GM11168 (cell line): Measurements from ENCODE around the gene PSTPIP2.
"Not testable (repeated sequence)": the region's sequence is repeated elsewhere in the genome, so short reads cannot be mapped to it uniquely, and the experiment has no call there.

Experiments used
- in situ Hi-C: fragments of 300-500 bp; cut with MboI; formaldehyde crosslinking; loops from one replicate; pipeline ENCODE4 v1.12.0; 2022; ENCODE audit warnings: low sequenced_read_pairs; ENCODE audit not compliant: unreplicated experiment

The PSTPIP2 gene

DNA sequence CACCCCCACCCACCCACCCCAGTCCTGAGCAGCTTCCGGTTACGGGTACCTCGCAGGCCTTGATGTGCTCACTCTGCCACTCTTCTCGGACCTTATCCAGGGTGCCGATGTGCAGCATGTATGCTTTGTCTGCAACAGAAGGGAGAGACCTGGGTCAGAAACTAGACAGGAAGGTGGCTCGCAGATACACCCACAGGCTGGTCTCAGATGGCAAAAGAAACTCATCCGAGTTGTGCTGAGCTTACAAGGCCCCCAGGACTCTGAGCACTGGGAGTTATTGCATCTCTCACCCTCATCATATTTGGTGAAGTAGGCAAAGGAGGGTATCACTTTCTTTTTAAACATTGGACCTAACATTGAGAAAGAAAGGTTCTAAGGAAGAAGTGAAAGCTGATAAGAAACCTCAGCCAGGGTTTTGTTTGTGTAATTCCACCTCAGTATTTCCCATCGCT is 74.3 kb downstream of the PSTPIP2 start:
- in situ Hi-C loops = no loop called here

DNA sequence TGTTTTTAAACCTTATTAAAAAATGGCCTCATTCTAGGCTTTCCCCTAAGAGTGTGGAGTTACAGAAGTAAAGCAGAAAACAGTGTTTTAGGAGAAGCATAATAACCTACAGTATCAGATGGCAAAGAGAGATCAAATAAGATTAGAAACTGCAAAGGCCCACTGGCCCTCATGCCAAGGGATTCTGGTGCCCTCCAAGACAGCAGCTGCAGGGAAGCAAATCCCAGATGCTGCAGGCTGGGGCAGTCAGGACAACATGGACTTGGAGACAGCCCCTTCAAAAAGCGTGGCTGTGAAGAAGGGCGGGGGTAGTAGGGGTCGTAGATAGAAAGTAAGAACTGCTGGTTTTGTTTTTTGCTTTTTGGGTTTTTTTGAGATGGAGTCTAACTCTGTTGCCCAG is 76.6 kb downstream of the PSTPIP2 start:
- in situ Hi-C loops = no loop called here

DNA sequence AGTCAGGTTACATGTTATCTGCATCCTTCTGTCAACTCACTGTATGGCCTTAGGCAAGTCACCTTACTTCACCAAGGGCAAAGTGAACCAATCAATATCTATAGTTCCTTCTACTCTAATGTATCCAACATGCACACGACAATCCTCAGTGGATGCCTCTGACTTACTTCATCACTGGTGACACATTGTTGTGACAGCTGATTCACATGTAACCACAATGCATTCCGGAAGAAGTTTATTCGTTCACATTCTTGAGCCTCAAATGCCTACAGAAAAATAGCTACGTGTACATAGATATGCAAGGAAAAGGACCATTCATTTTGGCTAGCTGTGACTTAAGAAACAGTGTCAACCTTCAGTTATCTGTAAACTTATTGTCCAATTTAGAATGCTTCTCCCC is 78.6 kb downstream of the PSTPIP2 start:
- in situ Hi-C loops = no loop called here

DNA sequence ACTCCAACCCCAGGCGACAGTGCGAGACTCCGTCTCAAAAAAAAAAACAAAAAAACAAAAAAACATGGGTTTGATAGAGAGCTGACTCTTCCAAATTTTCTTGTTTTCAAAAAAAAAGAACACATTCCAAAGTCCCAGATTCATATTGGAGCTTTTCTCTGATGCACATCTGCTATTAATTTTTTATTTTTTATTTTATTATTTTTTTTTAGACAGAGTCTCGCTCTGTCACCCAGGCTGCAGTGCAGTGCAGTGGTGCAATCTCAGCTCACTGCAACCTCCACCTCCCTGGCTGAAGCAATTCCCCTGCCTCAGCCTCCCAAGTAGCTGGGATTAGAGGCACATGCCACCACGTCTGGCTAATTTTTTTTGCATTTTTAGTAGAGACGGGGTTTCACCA is 79.5 kb downstream of the PSTPIP2 start:
- in situ Hi-C loops = not testable (repeated sequence)

DNA sequence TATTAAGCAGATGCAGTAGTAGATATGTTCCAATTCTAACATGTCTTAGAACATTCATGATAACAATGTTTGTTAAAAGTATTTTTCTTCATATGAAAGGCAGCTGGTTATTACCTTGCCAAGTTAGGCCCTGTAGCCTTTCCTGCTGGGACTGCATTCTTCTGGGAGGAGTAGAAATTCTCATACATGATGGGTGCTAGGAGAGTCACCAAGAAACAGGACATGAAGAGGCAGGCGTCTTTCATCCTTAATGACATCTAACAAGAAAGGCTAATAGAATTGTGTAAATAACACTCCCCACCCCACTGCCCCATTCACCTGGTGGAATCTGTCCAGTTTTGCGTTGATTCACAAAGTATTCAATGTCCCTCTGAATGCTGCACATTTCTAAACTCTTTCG is 80.3 kb downstream of the PSTPIP2 start:
- in situ Hi-C loops = no loop called here

DNA sequence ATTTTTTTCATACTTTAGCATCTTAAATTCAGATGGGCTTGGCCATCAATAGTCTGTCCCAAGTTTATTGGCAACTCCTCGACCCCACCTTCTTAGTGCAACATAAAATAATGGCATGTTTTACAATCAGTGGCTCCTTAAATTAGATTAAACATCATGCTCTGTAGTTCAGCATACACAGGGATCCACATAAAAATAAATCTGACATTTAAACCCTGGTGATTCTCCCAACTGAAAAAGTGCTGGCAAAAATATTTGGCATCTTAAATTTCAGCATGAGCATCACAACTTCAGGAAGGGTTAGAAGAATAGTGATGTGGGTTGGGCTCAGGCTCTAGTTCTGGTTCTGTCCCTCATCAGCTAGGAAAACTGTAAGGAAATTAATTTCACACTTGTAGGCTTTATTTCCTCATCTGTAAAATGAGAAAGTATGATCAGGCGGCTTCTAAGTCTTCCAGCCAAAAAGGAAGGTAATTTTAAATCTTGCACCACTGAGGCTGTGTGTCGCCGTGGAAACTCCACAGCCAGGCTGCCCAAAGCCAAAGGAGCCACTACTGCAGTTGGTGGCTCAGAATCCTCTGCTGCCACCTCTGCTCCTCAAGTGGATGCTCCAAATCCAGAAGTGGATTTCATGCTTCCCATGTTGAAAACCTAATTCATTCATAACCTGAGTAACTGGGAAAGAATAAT is 87.4 kb downstream of the PSTPIP2 start:
- in situ Hi-C loops = no loop called here

DNA sequence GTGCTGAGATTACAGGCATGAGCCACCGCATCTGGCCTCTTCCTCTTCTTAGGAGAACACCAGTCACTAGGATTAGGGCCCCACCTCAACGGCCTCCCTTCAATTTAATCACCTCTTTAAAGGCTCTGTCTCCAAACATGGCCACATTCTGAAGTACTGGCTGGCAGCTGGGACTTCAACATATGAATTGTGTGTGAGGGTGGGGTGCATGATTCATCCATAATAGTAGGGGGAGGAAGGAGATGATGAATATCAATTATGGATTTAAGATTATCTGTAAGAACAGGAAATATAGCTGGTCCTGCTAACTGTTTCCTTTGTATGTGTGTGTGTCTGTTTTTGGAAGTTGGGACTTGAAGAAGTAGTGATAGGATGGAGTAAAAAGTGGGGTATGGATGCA is 90.2 kb downstream of the PSTPIP2 start:
- in situ Hi-C loops = no loop called here

DNA sequence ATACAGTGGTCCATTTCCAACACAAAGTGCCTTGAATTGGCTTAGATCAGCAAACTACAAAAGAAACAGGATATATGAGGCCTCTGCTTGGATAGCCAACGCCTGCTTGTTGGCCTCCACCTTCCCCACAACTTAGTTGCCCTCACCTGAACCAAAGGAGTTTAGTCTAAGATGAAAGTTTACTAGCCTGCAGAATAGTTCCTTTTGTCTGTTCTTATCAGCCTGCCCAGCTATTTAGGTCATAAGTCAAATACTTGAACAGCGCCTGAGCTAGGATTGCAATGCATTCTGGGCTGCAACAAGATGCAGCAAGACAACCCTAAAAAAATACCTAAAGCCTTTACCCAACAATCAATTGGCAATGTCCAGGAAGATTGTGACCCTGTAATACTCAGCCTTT is 91.8 kb downstream of the PSTPIP2 start:
- in situ Hi-C loops = no loop called here

DNA sequence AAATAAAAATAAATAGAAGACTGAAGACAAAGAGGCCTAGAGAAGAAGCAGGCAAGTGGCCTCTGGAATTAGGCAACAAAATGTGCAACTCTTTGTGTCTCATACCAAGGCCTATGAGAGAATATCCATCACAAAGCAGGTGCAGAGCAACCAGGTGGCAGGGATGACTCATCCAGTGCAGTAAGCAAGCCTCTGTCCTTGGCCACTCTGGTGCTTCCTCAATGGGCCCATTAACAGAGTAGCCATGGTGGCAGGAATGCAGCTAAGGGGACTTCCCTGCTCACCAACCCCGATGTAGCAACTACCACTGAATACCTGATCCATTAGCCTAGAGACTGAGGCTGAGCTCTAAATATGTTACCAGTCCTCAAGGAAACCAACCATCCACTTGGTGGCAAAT is 94.0 kb downstream of the PSTPIP2 start:
- in situ Hi-C loops = no loop called here

DNA sequence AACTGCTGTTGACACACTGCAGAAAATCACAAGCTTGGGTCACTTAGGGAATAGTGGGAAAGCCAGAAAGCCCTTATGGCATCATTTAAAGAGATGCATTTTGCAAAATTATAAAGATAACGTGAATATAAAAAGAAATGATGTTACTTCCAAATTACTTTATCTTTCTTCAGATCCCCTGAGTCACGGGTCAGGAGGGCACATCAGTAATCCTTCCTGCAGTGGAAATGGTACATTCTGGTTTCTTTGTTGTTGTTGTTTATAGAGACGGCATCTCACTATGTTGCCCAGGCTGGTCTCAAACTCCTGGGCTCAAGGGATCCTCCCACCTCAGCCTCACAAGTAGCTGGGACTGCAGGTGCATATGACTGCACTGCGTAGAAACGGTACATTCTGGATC is 95.1 kb downstream of the PSTPIP2 start:
- in situ Hi-C loops = no loop called here

DNA sequence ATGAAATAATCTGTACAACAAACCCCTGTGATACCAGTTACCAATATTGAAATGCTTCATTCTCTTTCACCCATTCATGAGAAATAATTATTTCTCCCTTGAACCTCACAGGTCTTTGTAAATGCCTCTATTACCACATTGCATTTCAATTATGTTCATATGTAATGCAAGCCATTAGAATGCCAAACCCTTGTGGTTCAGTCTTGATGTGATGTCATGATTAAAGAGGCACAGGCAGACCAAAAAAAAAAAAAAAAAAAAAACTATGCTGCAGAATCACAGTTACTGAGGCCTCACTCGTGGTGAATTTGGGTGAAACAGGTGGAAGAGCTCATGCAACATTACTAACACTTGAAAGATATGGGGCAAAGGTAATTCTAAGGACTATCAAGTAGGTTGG is 95.5 kb downstream of the PSTPIP2 start:
- in situ Hi-C loops = no loop called here

DNA sequence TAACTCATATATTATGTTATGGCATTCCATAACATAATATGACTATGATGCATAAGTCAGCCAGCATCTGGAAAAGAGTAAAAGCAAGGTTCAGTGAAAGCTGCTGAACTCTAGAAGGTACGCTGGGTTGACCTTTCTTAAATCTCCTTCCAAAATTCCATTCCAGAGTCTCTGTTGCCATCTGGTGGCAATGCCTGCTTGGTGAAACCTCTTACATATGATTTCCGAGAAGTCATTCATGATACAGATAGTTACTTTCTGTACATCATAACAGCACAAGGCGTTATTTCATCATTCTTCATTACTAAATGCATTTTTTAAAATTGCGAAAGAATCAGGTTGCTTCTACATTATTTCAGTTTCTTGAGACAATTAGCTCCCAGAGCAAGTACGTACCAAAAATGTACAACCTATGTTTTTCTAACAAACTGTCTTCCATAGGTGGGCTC is 97.9 kb downstream of the PSTPIP2 start:
- in situ Hi-C loops = no loop called here

DNA sequence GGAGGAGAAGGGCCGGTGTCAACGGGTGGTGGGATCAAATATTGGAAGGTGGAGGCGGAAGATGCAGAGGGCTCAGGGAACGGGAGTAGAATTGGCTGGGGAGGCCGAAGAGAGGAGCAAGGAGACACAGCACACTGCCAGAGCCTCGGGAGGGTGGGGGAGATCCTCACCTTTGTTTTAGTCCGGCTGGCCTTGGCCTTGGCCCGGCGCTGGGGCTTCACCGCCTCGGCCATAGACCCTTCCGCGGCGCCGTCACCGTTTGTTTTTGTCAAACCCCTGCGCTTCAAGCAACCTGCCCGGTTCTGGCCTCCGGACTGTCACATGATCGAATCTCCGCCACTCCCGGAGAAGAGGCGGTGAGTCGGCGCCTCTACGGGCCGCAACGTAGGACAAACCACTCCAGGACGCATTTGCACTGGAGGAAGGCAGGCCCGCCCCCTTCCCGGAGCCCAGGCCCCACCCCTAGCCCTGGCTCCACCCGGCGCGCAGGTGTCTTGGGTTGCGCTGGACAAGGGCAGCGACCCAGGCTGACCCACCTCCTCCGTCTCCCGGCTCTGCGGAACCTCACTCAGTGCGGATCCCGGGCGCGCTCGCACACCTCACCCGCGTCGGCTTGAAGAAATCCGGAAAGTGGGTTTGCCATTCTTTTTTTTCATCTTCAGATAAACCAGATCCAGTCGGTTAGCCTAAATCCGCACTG is 104.9 kb downstream of the PSTPIP2 start, which contains the start of gene EPG5:
EPG5 (minus strand) TSS at position 323 of the 700 bp plus-strand sequence; CDS start at position 233, 90 bp downstream.
- in situ Hi-C loops = no loop called here

DNA sequence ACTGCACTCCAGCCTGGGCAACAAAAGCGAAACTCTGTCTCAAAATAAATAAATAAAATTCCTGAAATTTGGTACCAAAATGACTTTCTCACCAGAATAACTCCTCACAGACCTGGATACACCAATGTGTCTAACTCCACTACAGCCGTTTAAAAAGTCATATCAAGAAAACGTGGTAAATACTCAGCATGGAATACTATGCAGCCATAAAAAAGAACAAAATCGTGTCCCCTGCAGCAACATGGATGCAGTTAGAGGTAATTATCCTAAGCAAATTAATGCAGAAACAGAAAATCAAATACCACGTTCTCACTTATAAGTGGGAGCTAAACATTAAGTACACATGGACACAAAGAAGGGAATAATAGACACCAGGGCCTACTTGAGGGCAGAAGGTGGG is 107.1 kb downstream of the PSTPIP2 start:
- in situ Hi-C loops = not testable (repeated sequence)

DNA sequence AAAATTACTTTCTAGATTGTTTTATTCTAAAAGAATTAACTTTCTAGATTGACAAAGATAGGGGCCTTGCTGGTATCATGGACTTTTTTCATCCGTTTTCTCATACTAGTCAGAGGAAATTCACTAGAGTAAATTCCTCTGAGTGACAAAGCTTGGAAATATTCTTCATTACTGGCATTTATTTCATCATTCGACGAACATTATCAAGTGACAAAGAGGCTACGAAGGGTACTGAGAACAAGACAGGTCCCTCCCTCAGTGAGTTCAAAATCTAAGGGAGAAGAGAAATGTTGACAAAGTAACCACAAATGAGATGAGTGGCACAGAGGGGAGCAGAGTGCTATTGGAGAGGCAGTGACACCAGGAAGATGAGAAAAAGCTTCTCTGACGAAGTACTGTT is 109.2 kb downstream of the PSTPIP2 start:
- in situ Hi-C loops = no loop called here

DNA sequence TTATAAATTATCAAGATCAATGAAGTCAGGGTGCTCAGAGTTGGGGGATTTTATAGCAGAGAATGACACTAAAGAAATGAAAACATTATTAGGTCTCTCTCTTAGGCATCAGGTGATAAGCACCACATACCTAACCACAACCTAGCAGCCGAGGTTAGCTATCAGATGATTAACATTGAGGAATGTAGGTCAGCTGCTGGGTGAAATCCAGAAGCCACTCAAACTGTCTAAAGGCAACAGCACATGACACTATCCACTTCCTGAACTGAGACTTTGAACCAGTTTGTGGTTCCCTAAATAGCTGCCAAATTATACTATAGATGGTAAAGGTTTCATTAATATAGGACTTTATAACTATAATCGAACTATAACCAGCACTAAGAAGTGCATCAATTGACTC is 109.6 kb downstream of the PSTPIP2 start:
- in situ Hi-C loops = no loop called here

DNA sequence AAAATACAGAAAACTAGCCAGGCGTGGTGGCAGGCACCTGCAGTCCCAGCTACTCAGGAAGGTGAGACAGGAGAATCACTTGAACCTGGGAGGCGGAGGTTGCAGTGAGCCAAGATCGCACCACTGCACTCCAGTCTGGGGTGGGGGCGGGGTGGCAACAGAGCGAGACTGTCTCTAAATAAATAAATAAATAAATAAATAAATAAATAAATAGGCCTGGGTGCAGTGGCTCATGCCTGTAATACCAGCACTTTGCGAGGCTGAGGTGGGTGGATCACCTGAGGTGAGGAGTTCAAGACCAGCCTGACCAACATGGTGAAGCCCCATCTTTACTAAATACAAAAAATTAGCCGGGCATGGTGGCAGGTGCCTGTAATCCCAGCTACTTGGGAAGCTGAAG is 112.6 kb downstream of the PSTPIP2 start:
- in situ Hi-C loops = not testable (repeated sequence)

DNA sequence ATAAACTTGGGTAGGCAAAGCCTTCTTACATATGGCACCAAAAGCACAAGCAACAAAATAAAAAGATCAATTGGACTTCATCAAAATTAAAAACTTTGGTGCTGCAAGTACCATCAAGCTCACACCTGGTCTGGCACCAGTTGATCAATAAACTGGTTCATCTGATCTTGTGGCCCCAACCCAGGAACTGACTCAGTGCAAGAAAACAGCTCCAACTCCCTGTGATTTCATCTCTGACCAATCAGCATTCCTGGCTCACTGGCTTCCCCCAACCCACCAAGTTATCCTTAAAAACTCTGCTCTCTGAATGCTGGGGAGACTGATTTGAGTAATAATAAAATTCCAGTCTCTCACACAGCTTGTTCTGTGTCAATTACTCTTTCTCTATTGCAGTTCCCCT is 113.3 kb downstream of the PSTPIP2 start:
- in situ Hi-C loops = no loop called here

DNA sequence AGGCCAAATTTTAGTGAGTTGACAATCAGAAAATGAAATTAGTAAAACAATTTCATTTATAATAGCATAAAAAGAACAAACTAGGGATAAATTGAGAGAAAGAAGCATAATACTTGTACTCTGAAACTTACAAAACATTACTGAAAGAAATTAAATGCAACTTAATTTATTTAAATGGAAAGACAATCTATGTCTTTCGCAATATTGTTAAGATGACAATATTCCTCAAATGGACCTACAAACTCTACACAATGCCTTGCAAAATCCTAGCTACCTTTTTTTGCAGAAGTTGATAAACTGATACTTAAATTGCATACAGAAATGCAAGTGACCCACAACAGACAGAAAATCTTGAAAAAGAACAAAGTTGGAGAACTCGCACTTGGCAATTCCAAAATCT is 114.0 kb downstream of the PSTPIP2 start:
- in situ Hi-C loops = no loop called here

DNA sequence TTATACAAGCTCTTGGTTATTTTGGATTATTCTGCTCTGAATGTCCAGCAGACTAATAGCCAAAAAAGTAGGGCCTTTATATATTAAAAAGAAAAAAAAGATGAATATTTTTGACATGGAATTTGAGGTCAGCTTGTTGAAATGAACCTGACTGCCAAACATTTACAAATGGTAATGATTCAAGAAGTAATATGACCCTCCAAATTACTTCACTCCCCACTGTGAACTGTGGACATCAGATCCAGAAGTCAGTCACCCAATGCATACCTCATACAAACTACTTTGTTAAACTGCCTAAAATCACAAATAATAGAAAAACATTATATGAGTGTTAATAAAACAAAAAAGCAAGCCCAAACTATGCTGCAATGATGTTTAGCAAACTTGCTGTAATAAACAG is 115.0 kb downstream of the PSTPIP2 start:
- in situ Hi-C loops = no loop called here

DNA sequence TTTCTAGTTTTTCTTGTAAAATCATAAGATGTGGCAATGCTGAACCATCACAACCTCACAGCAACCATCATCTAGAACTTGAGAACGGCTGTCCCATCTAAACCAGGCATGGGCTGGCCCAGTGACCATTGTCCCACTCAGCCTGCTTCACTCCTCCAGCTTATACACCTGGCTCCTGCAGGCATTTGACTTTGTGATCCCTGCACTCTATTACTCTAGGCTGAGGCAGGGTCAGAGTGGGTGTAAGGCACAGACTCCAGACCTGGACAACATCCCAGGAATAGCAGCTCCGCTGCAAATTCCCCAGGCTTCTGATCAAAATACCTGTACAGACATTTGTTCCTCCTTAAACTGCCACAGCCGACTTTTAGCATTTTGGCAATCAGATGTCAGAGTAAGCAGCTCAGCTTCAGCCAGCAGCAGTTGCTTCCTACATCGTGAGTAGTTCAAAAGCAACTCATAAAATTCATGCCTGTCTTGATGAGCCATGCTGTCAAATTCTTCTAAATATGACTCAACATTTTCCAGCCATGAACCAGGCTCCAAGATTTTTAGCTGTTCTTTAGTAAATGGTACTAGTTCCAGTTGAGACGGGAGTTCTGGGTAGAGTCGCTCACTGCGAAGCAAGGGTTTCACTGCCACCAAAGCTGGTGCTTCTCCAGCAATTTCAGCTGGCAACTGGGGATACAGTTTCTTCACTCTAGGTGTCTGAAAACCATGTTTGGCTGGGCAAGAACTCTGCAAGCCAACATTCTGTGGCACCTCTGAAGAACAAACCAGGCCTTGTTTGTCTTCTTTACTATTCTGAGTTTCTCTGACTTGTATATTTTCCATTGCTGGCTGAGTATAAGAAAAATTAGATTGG is 117.8 kb downstream of the PSTPIP2 start:
- in situ Hi-C loops = no loop called here
